Neural progenitor cell (in vitro differentiated cells): ENCODE measurements around the gene SCFD2.

Experiments used
- EZH2 ChIP-seq: fragments of 200-600 bp; sonication (generic); IDR thresholded peaks from 2 replicates; pipeline ENCODE4 v1.6.1; 2017; ENCODE audit warnings: antibody characterized with exemption, mild to moderate bottlenecking, moderate library complexity
- EZH2phosphoT487 ChIP-seq: fragments of 200-600 bp; sonication (generic); IDR thresholded peaks from 2 replicates; pipeline ENCODE4 v1.6.1; 2017; ENCODE audit warnings: antibody characterized with exemption
- TF ChIP-seq, protein P1 (sequence below): fragments of 200-600 bp; sonication (generic); IDR thresholded peaks from 2 replicates; pipeline ENCODE4 v1.5.1; 2017; ENCODE audit warnings: antibody characterized with exemption, mild to moderate bottlenecking

DNA sequence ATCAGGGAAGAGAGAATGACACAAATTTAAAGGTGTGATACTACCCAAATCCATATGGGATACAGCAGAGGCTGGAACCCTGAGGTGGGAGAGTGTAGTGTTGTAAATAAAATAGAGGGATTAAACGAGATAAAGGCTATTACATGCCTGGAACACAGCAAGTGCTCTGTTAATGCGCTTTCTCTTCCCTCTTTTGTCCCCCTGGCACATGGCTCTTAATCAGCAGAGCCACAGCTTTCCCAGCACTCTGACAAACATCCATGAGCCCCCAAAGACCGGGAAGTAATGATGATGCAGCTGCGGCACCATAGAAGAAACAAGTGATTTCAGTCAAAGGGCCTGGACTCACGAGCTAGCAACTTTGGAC, 417.8 kb downstream of the SCFD2 start:
- TF ChIP-seq, protein P1, sequence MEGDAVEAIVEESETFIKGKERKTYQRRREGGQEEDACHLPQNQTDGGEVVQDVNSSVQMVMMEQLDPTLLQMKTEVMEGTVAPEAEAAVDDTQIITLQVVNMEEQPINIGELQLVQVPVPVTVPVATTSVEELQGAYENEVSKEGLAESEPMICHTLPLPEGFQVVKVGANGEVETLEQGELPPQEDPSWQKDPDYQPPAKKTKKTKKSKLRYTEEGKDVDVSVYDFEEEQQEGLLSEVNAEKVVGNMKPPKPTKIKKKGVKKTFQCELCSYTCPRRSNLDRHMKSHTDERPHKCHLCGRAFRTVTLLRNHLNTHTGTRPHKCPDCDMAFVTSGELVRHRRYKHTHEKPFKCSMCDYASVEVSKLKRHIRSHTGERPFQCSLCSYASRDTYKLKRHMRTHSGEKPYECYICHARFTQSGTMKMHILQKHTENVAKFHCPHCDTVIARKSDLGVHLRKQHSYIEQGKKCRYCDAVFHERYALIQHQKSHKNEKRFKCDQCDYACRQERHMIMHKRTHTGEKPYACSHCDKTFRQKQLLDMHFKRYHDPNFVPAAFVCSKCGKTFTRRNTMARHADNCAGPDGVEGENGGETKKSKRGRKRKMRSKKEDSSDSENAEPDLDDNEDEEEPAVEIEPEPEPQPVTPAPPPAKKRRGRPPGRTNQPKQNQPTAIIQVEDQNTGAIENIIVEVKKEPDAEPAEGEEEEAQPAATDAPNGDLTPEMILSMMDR: no peak
- no peak for TF ChIP-seq EZH2
- no peak for TF ChIP-seq EZH2phosphoT487
